HepG2 (cell line): Measurements from ENCODE around the gene RBM5. TPM values are rescaled to one million over a fixed set of nuclear protein-coding genes. Genes with fewer than 3 reads are reported as not detected.

Source experiments
- CEBPB ChIP-seq: IDR thresholded peaks from 2 replicates; pipeline ENCODE4 v1.6.1; 2011; ENCODE audit warnings: low read depth, low read length, improper control_type of control experiment, borderline replicate concordance
- E2F2 ChIP-seq: sonication (generic); formaldehyde crosslinking; IDR thresholded peaks from 2 replicates; pipeline ENCODE4 v1.4.0; 2020; ENCODE audit warnings: missing genetic modification reagents, borderline replicate concordance
- FOXP4 ChIP-seq: sonication (generic); formaldehyde crosslinking; IDR thresholded peaks from 2 replicates; pipeline ENCODE4 v1.4.0; 2020; ENCODE audit warnings: missing genetic modification reagents
- GATAD2A ChIP-seq: IDR thresholded peaks from 2 replicates; pipeline ENCODE4 v1.6.1; 2016
- ISL2 ChIP-seq: sonication (generic); formaldehyde crosslinking; IDR thresholded peaks from 2 replicates; pipeline ENCODE4 v1.5.0; 2020; ENCODE audit warnings: missing genetic modification reagents
- MEIS1 ChIP-seq: sonication (generic); formaldehyde crosslinking; IDR thresholded peaks from 2 replicates; pipeline ENCODE4 v1.9.0; 2021; ENCODE audit warnings: mild to moderate bottlenecking, missing genetic modification reagents, moderate library complexity, borderline replicate concordance
- MIER2 ChIP-seq: IDR thresholded peaks from 2 replicates; pipeline ENCODE4 v1.6.1; 2016; ENCODE audit warnings: missing biosample characterization, missing genetic modification reagents
- SAP130 ChIP-seq: IDR thresholded peaks from 2 replicates; pipeline ENCODE4 v1.6.1; 2016; ENCODE audit warnings: low read depth
- SATB2 ChIP-seq: sonication (generic); formaldehyde crosslinking; IDR thresholded peaks from 2 replicates; pipeline ENCODE4 v1.5.0; 2020; ENCODE audit warnings: missing genetic modification reagents
- THAP9 ChIP-seq: sonication (generic); formaldehyde crosslinking; IDR thresholded peaks from 2 replicates; pipeline ENCODE4; 2020; ENCODE audit warnings: missing genetic modification reagents, mild to moderate bottlenecking, borderline replicate concordance
- ZBTB34 ChIP-seq: sonication (generic); formaldehyde crosslinking; IDR thresholded peaks from 2 replicates; pipeline ENCODE4 v1.8.0; 2022; ENCODE audit warnings: mild to moderate bottlenecking, missing genetic modification reagents
- ZBTB42 ChIP-seq: sonication (generic); formaldehyde crosslinking; IDR thresholded peaks from 2 replicates; pipeline ENCODE4 v1.5.0; 2020; ENCODE audit warnings: mild to moderate bottlenecking, missing genetic modification reagents
- ZFP36L1 ChIP-seq: sonication (generic); formaldehyde crosslinking; IDR thresholded peaks from 2 replicates; pipeline ENCODE4 v1.8.0; 2022; ENCODE audit warnings: mild to moderate bottlenecking, missing genetic modification reagents, moderate library complexity
- ZMYM2 ChIP-seq: sonication (generic); formaldehyde crosslinking; IDR thresholded peaks from 2 replicates; pipeline ENCODE4 v1.8.0; 2022; ENCODE audit warnings: mild to moderate bottlenecking, missing genetic modification reagents
- ZNF317 ChIP-seq: sonication (generic); formaldehyde crosslinking; IDR thresholded peaks from 2 replicates; pipeline ENCODE4 v1.5.0; 2020; ENCODE audit warnings: mild to moderate bottlenecking, missing genetic modification reagents
- ZNF343 ChIP-seq: sonication (generic); formaldehyde crosslinking; IDR thresholded peaks from 2 replicates; pipeline ENCODE4 v1.4.0; 2020; ENCODE audit warnings: mild to moderate bottlenecking, missing genetic modification reagents
- ZNF383 ChIP-seq: sonication (generic); formaldehyde crosslinking; IDR thresholded peaks from 2 replicates; pipeline ENCODE4 v1.4.0; 2020; ENCODE audit warnings: missing genetic modification reagents, mild to moderate bottlenecking, borderline replicate concordance
- ZNF510 ChIP-seq: sonication (generic); formaldehyde crosslinking; IDR thresholded peaks from 2 replicates; pipeline ENCODE4 v1.4.0; 2020; ENCODE audit warnings: low read depth, mild to moderate bottlenecking, missing genetic modification reagents
- ZNF543 ChIP-seq: sonication (generic); formaldehyde crosslinking; IDR thresholded peaks from 2 replicates; pipeline ENCODE4 v1.4.0; 2020; ENCODE audit warnings: mild to moderate bottlenecking, missing genetic modification reagents
- ZNF766 ChIP-seq: sonication (generic); formaldehyde crosslinking; IDR thresholded peaks from 2 replicates; pipeline ENCODE4 v1.5.0; 2020; ENCODE audit warnings: missing genetic modification reagents, borderline replicate concordance
- ZSCAN21 ChIP-seq: sonication (generic); formaldehyde crosslinking; IDR thresholded peaks from 2 replicates; pipeline ENCODE4 v1.8.0; 2022; ENCODE audit warnings: mild to moderate bottlenecking, missing genetic modification reagents, moderate library complexity, borderline replicate concordance
- polyA plus RNA-seq, 8 experiments: library from polyadenylated mRNA; depleted of rRNA in 3 of 8; stranded (reverse) in 7 of 8; unstranded in 1 of 8; fragments of >200 nt; fragmentation: Illumina TruSeq in 4 of 8; extraction: Trizol in 4 of 8; gene quantifications; 2 replicates each; pipeline versions ENCODE4 v1.2.1 to v1.2.3, GENCODE V29; 2011 to 2016; ENCODE audit warnings: low read depth in 4 of 8, missing spikeins in 1 of 8, mixed read lengths in 1 of 8; ENCODE audit not compliant: insufficient read depth in 1 of 8
- total RNA-seq, 5 experiments: library from RNA; depleted of rRNA; stranded (reverse); fragments of >200 nt; fragmentation: Illumina TruSeq; extraction: Trizol; gene quantifications; 2 replicates each; pipeline ENCODE4 v1.2.3, GENCODE V29; 2016; ENCODE audit warnings: low read depth in 1 of 5

The RBM5 gene
- total and polyA plus RNA-seq, 2 of the 13 experiments (the other 11 are each of a cell fraction or from before 2014, with no cell fraction given) = 106 to 204 TPM

GRCh38 chr3:50150404-50150750, 61.7 kb downstream of the RBM5 start (continued):
- TF ChIP-seq SAP130 (no peak), ZNF317 (0 out of 2 replicates have a peak, but pooled peaks have one; percentile 40), ISL2 (no peak), ZNF343 (CRISPR knock-in tag) (peak; percentile 16; the same call in 1 of the 2 replicates), E2F2 (CRISPR knock-in tag) (no peak), ZMYM2 (CRISPR knock-in tag) (peak; percentile 54; the same call in 1 of the 2 replicates), ZNF766 (CRISPR knock-in tag) (no peak), THAP9 (no peak), MIER2 (CRISPR knock-in tag) (no peak), SATB2 (CRISPR knock-in tag) (no peak), ZSCAN21 (no peak), GATAD2A (CRISPR knock-in tag) (0 out of 2 replicates have a peak, but pooled peaks have one; percentile 2), MEIS1 (CRISPR knock-in tag) (0 out of 2 replicates have a peak, but pooled peaks have one; percentile 34), ZNF543 (peak; percentile 69; the same call in 1 of the 2 replicates), FOXP4 (CRISPR knock-in tag) (no peak), CEBPB (no peak), ZFP36L1 (no peak), ZNF510 (no peak), ZBTB42 (CRISPR knock-in tag) (no peak), ZNF383 (peak; percentile 67; the same call in 1 of the 2 replicates), ZBTB34 (CRISPR knock-in tag) (0 out of 2 replicates have a peak, but pooled peaks have one; percentile 13)
- TF ChIP-seq, all 625 proteins: peak for 23
